DOHH2 (cell line): ENCODE data around the gene CTNNA2.

Source experiments
- H3F3A ChIP-seq: fragments of 200-600 bp; sonication (generic), shearing (Covaris generic); 2 replicates; pipeline ENCODE4 v1.6.0; 2016; ENCODE audit warnings: antibody characterized with exemption, mild to moderate bottlenecking; ENCODE audit not compliant: control insufficient read depth, insufficient read depth
- H3K27ac ChIP-seq: fragments of 200-600 bp; sonication (generic); 2 replicates; pipeline ENCODE4 v1.5.1; 2014; ENCODE audit warnings: low read depth, mild to moderate bottlenecking, low read length, moderate library complexity
- H3K27me3 ChIP-seq: fragments of 200-600 bp; sonication (generic); 2 replicates; pipeline ENCODE4 v1.6.1; 2014; ENCODE audit warnings: mild to moderate bottlenecking, low read length, mixed read lengths; ENCODE audit not compliant: control insufficient read depth
- H3K36me3 ChIP-seq: fragments of 200-600 bp; sonication (generic); 2 replicates; pipeline ENCODE4 v1.6.1; 2014; ENCODE audit warnings: mild to moderate bottlenecking, low read length, moderate library complexity, mixed read lengths; ENCODE audit not compliant: control insufficient read depth
- H3K4me1 ChIP-seq: fragments of 200-600 bp; sonication (generic); 2 replicates; pipeline ENCODE4 v1.6.1; 2014; ENCODE audit warnings: mild to moderate bottlenecking, low read length, mixed read lengths; ENCODE audit not compliant: control insufficient read depth
- H3K4me2 ChIP-seq: fragments of 200-600 bp; sonication (generic); 2 replicates; pipeline ENCODE4 v1.6.0; 2014; ENCODE audit warnings: mild to moderate bottlenecking, low read length, moderate library complexity
- H3K4me3 ChIP-seq: fragments of 200-600 bp; sonication (generic); 2 replicates; pipeline ENCODE4 v1.5.1; 2014; ENCODE audit warnings: mild to moderate bottlenecking, low read length, mixed read lengths
- H3K79me2 ChIP-seq: fragments of 200-600 bp; sonication (generic); 2 replicates; pipeline ENCODE4 v1.6.1; 2014; ENCODE audit warnings: mild to moderate bottlenecking, low read length, mixed read lengths; ENCODE audit not compliant: control insufficient read depth
- H3K9me2 ChIP-seq: fragments of 200-600 bp; sonication (generic); replicated peaks from 2 replicates; pipeline ENCODE4 v1.6.1; 2014; ENCODE audit warnings: mild to moderate bottlenecking, low read length, mixed read lengths; ENCODE audit not compliant: control insufficient read depth
- H3K9me3 ChIP-seq: fragments of 200-600 bp; sonication (generic); 2 replicates; pipeline ENCODE4 v1.6.1; 2014; ENCODE audit warnings: antibody characterized with exemption, low read length, mixed read lengths; ENCODE audit not compliant: control insufficient read depth, insufficient read depth
- H4K20me1 ChIP-seq: fragments of 200-600 bp; sonication (generic); 2 replicates; pipeline ENCODE4 v1.6.0; 2014; ENCODE audit warnings: low read depth, mild to moderate bottlenecking, antibody characterized with exemption, low read length, moderate library complexity; ENCODE audit not compliant: control insufficient read depth, insufficient read depth
- CTCF ChIP-seq: fragments of 200-600 bp; sonication (generic); IDR thresholded peaks from one replicate; pipeline ENCODE4 v1.5.1; 2014; ENCODE audit warnings: antibody characterized with exemption, mild to moderate bottlenecking, low read depth, low read length; ENCODE audit not compliant: poor library complexity, severe bottlenecking
- EZH2phosphoT487 ChIP-seq: fragments of 200-600 bp; sonication (generic); IDR thresholded peaks from 2 replicates; pipeline ENCODE4 v1.6.1; 2017; ENCODE audit warnings: borderline replicate concordance, mild to moderate bottlenecking, antibody characterized with exemption, low read length, moderate library complexity, mixed read lengths

Gene CTNNA2

GRCh38 chr2:79758749-79759282 is 246.0 kb downstream of the CTNNA2 start:
- H3K4me3 ChIP-seq: no peak overlapping the region
- no peaks in the 10 kb centered on the region for H3K9me2 ChIP-seq
- H3K27me3 ChIP-seq: no peaks in the 10 kb centered on the region
- H3K36me3 ChIP-seq: no peaks in the 10 kb centered on the region
- H3K27ac ChIP-seq: no peak overlapping the region
- no peaks in the 10 kb centered on the region for H3K9me3 ChIP-seq
- H3K79me2 ChIP-seq: no peaks in the 10 kb centered on the region
- TF ChIP-seq EZH2phosphoT487 (no peak), CTCF (no peak)
- H3K4me2 ChIP-seq: no peak overlapping the region
- H3F3A ChIP-seq: no peaks in the 10 kb centered on the region
- H3K4me1 ChIP-seq: no peaks in the 10 kb centered on the region
- H4K20me1 ChIP-seq: no peaks in the 10 kb centered on the region

- H3K79me2 ChIP-seq: no peaks in the 10 kb centered on the region
- H3K9me2 ChIP-seq: no peaks in the 10 kb centered on the region
- TF ChIP-seq EZH2phosphoT487 (no peak), CTCF (no peak)
- H3F3A ChIP-seq: no peaks in the 10 kb centered on the region
- H3K36me3 ChIP-seq: no peaks in the 10 kb centered on the region
- no peaks in the 10 kb centered on the region for H3K4me1 ChIP-seq
- H3K27ac ChIP-seq: no peak overlapping the region
- no peak overlapping the region for H3K4me2 ChIP-seq
- H3K4me3 ChIP-seq: no peak overlapping the region
- H4K20me1 ChIP-seq: no peaks in the 10 kb centered on the region
- H3K9me3 ChIP-seq: no peaks in the 10 kb centered on the region
- H3K27me3 ChIP-seq: no peaks in the 10 kb centered on the region
Measured at GRCh38 chr2:79770926-79771325, 258.1 kb downstream of the CTNNA2 start.

- no peaks in the 10 kb centered on the region for H3F3A ChIP-seq
- no peak overlapping the region for H3K4me2 ChIP-seq
- TF ChIP-seq EZH2phosphoT487: no peak
- TF ChIP-seq CTCF: no peak
- H3K9me3 ChIP-seq: no peaks in the 10 kb centered on the region
- H3K79me2 ChIP-seq: no peaks in the 10 kb centered on the region
- H4K20me1 ChIP-seq: no peaks in the 10 kb centered on the region
- H3K27me3 ChIP-seq: no peaks in the 10 kb centered on the region
- H3K4me3 ChIP-seq: no peak overlapping the region
- H3K36me3 ChIP-seq: no peaks in the 10 kb centered on the region
- no peak overlapping the region for H3K27ac ChIP-seq
- no peaks in the 10 kb centered on the region for H3K9me2 ChIP-seq
- H3K4me1 ChIP-seq: no peaks in the 10 kb centered on the region
Measured at GRCh38 chr2:79771493-79771892, 258.6 kb downstream of the CTNNA2 start.
